Nephron (organoid): ENCODE data around the gene DDB1.

Experiments
- H3K27ac Mint-ChIP-seq, 3 experiments: 2 replicates each; pipeline ENCODE4 v1.8.0; 2020; ENCODE audit warnings: mixed read lengths in 3 of 3, mild to moderate bottlenecking in 2 of 3, moderate library complexity in 1 of 3
- H3K27me3 Mint-ChIP-seq: 2 replicates; pipeline ENCODE4 v1.8.0; 2021; ENCODE audit warnings: low read depth, mild to moderate bottlenecking, moderate library complexity, mixed read lengths
- H3K36me3 Mint-ChIP-seq: 2 replicates; pipeline ENCODE4 v1.8.0; 2020; ENCODE audit warnings: low read depth, mixed read lengths
- H3K4me1 Mint-ChIP-seq: 2 replicates; pipeline ENCODE4 v1.8.0; 2020; ENCODE audit warnings: mixed read lengths
- H3K4me3 Mint-ChIP-seq, 3 experiments: 2 replicates each; pipeline ENCODE4 v1.8.0; 2020; ENCODE audit warnings: mild to moderate bottlenecking in 3 of 3, mixed read lengths in 3 of 3, moderate library complexity in 2 of 3
- H3K9me3 Mint-ChIP-seq: 2 replicates; pipeline ENCODE4 v1.8.0; 2020; ENCODE audit warnings: mixed read lengths
- TF ChIP-seq, protein P1 (sequence below), 3 experiments: fragments of 200-600 bp; sonication (generic); IDR thresholded peaks; one replicate each; pipeline ENCODE4 v1.5.0; 2021; ENCODE audit warnings: antibody characterized with exemption in 3 of 3; ENCODE audit not compliant: unreplicated experiment in 3 of 3

The DDB1 gene

GRCh38 chr11:61325649-61326414 lies 7.1 kb downstream of the DDB1 start:
- peaks cover 31% of the 10 kb centered on the region for H3K4me1 Mint-ChIP-seq
- H3K4me3 Mint-ChIP-seq = no peak overlapping the region
- TF ChIP-seq, protein P1, sequence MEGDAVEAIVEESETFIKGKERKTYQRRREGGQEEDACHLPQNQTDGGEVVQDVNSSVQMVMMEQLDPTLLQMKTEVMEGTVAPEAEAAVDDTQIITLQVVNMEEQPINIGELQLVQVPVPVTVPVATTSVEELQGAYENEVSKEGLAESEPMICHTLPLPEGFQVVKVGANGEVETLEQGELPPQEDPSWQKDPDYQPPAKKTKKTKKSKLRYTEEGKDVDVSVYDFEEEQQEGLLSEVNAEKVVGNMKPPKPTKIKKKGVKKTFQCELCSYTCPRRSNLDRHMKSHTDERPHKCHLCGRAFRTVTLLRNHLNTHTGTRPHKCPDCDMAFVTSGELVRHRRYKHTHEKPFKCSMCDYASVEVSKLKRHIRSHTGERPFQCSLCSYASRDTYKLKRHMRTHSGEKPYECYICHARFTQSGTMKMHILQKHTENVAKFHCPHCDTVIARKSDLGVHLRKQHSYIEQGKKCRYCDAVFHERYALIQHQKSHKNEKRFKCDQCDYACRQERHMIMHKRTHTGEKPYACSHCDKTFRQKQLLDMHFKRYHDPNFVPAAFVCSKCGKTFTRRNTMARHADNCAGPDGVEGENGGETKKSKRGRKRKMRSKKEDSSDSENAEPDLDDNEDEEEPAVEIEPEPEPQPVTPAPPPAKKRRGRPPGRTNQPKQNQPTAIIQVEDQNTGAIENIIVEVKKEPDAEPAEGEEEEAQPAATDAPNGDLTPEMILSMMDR (IDR thresholded peaks at IDR 0.05; ENCODE audit: unreplicated experiment in 3 of 3) = no peak
- H3K9me3 Mint-ChIP-seq = no peaks in the 10 kb centered on the region
- no peak overlapping the region for H3K27ac Mint-ChIP-seq
- H3K27me3 Mint-ChIP-seq = no peaks in the 10 kb centered on the region
- peaks cover 81% of the 10 kb centered on the region for H3K36me3 Mint-ChIP-seq

- TF ChIP-seq, protein P1 (IDR thresholded peaks at IDR 0.05; ENCODE audit: unreplicated experiment in 3 of 3) = no peak
- H3K4me3 Mint-ChIP-seq = no peak overlapping the region
- no peaks in the 10 kb centered on the region for H3K27me3 Mint-ChIP-seq
- no peaks in the 10 kb centered on the region for H3K9me3 Mint-ChIP-seq
- H3K4me1 Mint-ChIP-seq = peaks cover 7% of the 10 kb centered on the region
- peaks cover 60% of the 10 kb centered on the region for H3K36me3 Mint-ChIP-seq
- H3K27ac Mint-ChIP-seq = no peak overlapping the region
Measured at GRCh38 chr11:61315260-61315659, 17.6 kb downstream of the DDB1 start.

DNA sequence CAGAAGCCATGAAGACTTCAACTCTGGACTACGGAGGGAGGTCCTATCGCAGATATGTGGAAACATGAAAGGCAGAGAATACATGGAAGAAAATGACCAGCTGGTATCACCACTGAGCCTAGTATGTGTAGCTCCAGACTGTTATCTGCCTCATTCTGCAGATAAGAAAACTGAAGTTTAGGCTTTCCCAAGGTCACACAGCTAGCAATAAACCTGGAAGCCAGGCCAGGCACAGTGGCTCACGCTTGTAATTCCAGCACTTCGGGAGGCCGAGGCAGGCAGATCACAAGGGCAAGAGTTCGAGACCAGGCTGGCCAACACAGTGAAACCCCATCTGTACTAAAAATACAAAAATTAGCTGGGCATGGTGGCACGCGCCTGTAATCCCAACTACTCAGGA lies 22.2 kb downstream of the DDB1 start:
- Mint-ChIP-seq H3K27ac (no peak overlapping the region), H3K27me3 (no peaks in the 10 kb centered on the region), H3K4me3 (no peak overlapping the region), H3K36me3 (peaks cover 31% of the 10 kb centered on the region), H3K4me1 (peaks cover 7% of the 10 kb centered on the region), H3K9me3 (no peaks in the 10 kb centered on the region)
- TF ChIP-seq, protein P1 (IDR thresholded peaks at IDR 0.05; ENCODE audit: unreplicated experiment in 3 of 3) = no peak

- TF ChIP-seq, protein P1 (IDR thresholded peaks at IDR 0.05; ENCODE audit: unreplicated experiment in 3 of 3) = no peak
- Mint-ChIP-seq H3K9me3 (no peaks in the 10 kb centered on the region), H3K27ac (no peak overlapping the region), H3K27me3 (no peaks in the 10 kb centered on the region), H3K36me3 (peaks cover 33% of the 10 kb centered on the region), H3K4me1 (peaks cover 7% of the 10 kb centered on the region), H3K4me3 (no peak overlapping the region)
Measured at GRCh38 chr11:61309739-61310138, 23.2 kb downstream of the DDB1 start.

- no peaks in the 10 kb centered on the region for H3K27me3 Mint-ChIP-seq
- H3K36me3 Mint-ChIP-seq = peaks cover 32% of the 10 kb centered on the region
- no peak overlapping the region for H3K4me3 Mint-ChIP-seq
- H3K27ac Mint-ChIP-seq = no peak overlapping the region
- H3K4me1 Mint-ChIP-seq = peaks cover 7% of the 10 kb centered on the region
- H3K9me3 Mint-ChIP-seq = no peaks in the 10 kb centered on the region
- TF ChIP-seq, protein P1 (IDR thresholded peaks at IDR 0.05; ENCODE audit: unreplicated experiment in 3 of 3) = no peak
Measured at GRCh38 chr11:61309141-61309540, 23.8 kb downstream of the DDB1 start.

- Mint-ChIP-seq H3K9me3 (no peaks in the 10 kb centered on the region), H3K27me3 (no peaks in the 10 kb centered on the region), H3K4me1 (peaks cover 7% of the 10 kb centered on the region), H3K27ac (no peak overlapping the region), H3K4me3 (no peak overlapping the region), H3K36me3 (peaks cover 39% of the 10 kb centered on the region)
- TF ChIP-seq, protein P1 (IDR thresholded peaks at IDR 0.05; ENCODE audit: unreplicated experiment in 3 of 3) = no peak
Measured at GRCh38 chr11:61307354-61307753, 25.6 kb downstream of the DDB1 start.
